Sigmoid colon (tissue), 4 donors: ENCODE data around the gene DLK2.

Experiments
- CTCF ChIP-seq, 4 experiments: fragments of 450-650 bp in 3 of 4; fragments of 200-600 bp in 1 of 4; IDR thresholded peaks; one replicate each; pipeline ENCODE4 v1.5.1; 2016 to 2019; ENCODE audit warnings: antibody characterized with exemption in 4 of 4, mild to moderate bottlenecking in 3 of 4, moderate library complexity in 2 of 4
- POLR2AphosphoS5 ChIP-seq, 4 donors: sonication (generic); formaldehyde crosslinking; IDR thresholded peaks; one replicate each; pipeline ENCODE4 v1.6.1; 2017; ENCODE audit warnings: antibody characterized with exemption in 4 of 4

- TF ChIP-seq CTCF (IDR thresholded peaks at IDR 0.05) (no peak), POLR2AphosphoS5 (IDR thresholded peaks at IDR 0.05) (no peak)
These were observed 21.4 kb upstream of the DLK2 start for GRCh38 chr6:43476746-43477145.
